ENCODE measurements around the gene SLC1A7.

The SLC1A7 gene

DNA sequence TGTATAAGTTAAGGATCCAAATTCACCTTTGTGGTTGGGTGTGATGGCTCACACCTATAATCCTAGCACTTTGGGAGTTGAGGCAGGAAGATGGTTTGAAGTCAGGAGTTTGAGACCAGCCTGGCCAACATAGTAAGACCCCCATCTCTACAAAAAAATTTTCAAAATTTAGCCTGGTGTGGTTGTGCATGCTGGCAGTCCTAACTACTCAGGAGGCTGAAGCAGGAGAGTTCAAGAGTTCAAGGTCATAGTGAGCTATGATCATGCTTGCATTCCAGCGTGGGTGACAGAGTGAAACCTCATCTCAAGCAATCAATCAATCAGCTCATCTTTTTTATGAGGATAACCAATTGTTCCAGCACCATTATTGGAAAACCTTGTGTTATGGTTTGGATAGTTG is 16.5 kb upstream of the SLC1A7 start:
- DNase-seq = no peak

DNA sequence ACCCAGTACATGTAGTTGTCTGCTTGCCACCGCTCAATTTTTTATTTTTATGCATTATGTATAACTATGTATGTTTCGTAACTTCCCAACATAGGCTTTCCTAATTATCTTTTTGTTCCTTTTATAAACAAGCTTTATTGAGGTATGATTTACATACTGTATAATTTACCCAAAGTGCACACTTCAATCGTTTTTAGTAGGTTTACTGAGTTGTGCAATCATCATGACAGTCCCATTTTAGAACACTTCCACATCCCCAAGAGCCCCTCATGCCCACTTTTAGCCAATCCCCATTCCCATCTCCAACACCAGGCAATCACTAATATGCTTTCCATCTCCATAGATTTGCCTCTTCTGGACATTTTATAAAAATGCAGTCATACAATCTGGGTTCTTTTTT is 14.3 kb upstream of the SLC1A7 start:
- DNase-seq = no peak

DNA sequence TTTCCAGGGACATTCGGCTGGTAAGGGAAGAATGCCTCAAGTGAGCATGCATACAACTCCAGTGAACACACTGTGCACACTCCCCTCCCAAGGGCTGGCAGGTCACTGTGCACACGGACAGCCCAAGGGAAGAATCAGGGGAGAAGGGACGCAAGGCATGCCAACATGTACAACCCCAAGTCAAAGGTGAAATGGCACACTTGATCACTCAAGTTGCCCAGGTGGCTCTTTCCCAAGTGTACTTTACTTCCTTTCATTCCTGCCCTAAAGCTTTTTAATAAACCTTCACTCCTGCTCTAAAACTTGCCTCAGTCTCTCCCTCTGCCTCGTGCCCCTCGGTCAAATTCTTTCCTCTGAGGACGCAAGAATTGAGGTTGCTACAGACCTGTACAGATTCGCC is 13.5 kb upstream of the SLC1A7 start:
- DNase-seq = no peak

DNA sequence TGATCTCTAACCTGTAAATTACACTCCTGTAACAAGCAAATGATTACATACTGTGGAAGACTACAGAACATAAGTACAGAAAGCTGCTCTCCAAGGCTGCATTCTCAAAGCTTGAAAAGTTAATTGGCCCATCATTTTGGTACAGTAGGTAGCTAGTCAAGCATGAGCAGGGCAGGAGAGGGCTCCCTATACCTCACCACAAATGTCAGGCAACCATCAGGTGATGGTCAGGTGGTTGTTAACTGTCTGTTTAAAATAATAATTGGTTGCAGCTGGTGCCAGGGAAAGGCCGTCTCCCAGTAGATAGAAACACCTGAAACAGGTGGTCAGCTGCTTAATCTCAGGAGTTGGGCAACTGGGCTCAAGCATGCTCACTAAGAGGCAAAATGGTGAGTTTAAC is 13.1 kb upstream of the SLC1A7 start:
- no peak for DNase-seq

DNA sequence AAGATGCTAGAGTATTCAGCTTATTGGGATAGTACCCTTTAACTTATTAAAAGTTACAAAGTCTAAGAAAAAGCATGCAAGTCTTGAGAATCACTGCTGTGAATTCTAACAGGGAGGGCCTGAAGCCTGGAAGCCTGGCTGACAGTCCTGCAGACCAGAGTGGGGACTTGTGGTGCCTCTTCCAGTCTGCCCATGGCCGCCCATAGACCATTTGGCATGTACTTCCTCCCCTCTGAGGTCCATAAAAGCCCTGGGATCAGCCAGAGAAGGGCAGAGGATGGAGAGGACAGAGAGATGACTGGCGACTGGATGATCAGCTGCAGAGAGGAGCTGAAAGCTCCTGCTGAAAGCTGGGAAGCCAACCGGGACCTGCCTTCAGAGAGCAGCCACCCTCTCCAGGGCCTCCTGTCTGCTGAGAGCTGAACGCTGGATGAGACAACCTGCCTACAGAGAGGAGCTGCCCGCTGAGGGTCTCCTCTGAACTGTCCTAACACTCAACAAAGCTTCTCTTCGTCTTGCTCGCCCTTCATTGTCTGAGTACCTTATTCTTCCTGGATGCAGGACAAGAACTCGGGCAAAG is 12.5 kb upstream of the SLC1A7 start:
- no peak for DNase-seq

DNA sequence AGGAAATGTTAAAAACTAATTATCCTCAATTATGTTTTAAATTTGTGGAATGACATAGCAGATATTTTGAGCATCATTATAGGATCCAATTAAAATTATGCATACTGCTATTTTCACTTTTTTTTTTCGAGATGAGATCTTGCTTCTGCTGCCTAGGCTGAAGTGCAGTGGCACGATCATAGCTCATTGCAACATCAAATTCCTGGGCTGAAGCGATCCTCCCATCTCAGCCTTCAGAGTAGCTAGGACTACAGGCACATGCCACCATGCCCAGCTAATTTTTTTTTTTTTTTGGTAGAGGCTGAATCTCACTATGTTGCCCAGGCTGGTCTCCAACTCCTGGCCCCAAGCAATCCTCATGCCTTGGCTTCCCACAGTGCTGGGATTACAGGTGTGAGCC is 11.3 kb upstream of the SLC1A7 start:
- no peak for DNase-seq

DNA sequence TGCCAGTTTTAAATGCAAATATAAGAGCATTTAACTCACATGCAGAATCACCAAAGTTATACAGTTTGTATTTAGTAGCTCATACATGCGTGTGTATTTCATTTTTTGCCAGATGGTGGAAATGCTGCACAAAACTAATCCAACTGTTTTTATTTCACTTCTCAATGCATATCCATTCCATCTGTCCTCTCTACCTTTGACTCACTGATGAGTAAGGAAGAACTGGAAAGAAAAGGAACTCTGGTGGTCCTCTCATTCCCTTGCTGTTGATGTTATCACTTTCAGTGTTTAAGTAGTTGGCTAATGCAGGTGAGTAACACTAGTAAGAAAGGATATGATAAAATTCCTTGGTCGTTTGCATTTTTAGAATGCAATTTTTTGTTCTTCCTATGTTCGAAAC is 5.7 kb upstream of the SLC1A7 start:
- no peak for DNase-seq

DNA sequence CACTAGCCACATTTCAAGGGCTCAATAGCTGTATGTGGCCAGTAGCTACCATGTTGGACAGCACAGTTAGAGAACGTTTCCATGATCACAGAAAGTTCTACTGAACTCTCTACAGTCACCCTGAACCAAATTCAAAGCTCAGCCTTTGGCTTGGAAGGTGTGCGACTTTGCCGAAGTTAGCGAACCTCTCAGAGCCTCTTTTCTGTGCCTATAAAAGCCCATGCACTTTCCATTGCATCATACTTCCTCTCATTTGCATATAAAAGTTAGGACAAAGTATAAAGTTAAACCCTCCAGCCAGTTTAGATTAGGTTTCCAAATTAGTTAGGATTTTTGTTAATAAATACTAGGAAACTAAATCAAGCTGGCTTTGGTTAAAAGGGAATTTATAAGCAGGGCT is 4.7 kb upstream of the SLC1A7 start:
- DNase-seq = no peak

DNA sequence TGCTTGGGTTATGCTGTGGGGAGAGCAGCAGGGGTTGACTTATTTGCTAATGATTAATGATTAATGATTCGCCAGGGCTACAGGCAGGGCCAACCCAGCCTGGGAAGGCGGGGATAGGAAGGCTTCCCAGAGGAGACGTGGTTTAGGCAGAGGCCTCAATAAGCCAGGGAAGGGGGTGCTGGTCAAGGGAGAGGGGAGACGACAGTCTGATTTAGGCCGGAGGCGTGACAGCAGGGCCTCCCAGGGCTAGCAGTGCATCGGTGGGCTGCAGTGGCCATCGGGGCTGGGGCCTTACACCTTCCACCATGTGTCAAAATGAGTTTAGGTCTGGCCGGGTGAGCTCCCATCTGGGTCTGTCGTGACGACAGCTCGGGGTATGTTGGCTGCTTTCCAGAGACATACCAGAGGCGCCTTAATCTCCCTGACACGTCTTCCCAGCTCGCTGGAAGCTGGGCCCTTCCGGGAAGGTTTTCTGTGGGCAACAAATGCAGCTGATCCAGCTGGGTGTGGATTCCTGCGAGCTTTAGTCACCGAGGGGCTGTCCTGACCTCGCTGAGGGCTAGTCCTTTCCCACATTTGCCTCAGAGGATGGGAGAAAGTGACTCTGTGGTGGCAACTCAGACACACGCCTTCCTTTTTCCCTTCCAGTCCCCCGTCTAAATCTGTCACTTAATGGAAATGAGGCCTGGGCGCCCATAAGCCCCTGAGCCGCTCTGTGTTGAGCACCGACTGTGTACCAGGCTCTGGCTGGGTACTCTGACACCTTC is 3.7 kb upstream of the SLC1A7 start:
- no peak for DNase-seq

DNA sequence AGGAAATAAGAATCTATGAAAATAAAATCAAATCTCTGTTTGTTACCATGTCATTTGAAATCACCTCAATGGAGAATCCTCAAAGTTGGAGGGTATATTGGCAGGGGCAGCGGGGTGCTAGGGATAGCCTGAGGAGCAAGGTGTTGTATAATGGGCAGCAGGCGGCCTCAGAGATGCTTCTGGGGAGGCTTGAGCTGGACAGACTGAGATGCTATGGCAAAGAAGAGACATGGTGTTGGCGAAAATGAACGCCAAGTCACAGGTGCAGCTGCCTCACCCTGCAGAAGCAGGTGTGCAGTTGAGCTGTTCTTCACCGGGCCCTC is 3.1 kb upstream of the SLC1A7 start:
- DNase-seq = no peak

DNA sequence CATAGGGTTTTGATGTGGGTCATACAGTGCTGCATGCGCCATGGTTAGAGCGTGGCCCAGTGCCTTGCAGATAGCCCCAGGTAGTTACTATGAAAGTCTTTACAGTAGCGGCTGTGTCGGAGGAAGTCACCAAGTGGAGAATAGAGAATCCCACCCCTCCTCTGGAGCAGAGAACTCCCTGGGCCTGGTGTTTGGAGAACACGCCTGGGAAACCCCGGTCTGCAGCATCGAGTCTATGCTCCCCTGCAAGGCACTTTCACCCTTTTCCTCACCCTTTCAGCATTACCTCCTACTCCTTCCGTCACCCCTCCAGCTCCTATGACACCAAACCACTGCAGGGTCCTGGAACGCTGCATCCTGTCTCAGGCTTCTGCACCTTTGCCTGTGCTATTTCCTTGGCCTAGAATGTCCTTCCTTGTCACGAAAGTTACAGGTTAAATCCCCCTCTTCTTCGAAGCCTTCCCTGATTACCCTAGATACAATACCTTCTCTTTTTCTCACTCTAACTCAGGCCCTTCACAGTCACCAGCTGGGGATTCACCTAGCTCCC is 2.7 kb upstream of the SLC1A7 start:
- DNase-seq = no peak

DNA sequence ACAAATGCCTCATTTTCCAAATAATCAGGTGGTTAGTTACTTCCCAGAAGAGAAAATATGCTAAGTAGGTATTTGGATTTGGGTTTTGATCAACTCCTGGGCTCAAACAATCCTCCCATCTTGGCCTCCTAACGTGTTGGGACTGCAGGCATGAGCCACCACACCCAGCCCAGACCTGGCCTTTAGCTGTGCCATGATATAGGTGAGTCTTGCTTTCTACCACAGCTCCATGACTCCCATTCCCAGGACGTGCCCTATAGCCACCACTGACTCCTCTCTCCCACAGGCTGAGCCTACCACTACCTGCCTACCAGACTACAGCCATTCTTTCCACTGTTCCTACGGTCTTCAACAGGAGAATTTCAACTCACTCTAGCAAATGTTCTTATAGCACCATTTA is 1.8 kb upstream of the SLC1A7 start:
- DNase-seq = no peak

DNA sequence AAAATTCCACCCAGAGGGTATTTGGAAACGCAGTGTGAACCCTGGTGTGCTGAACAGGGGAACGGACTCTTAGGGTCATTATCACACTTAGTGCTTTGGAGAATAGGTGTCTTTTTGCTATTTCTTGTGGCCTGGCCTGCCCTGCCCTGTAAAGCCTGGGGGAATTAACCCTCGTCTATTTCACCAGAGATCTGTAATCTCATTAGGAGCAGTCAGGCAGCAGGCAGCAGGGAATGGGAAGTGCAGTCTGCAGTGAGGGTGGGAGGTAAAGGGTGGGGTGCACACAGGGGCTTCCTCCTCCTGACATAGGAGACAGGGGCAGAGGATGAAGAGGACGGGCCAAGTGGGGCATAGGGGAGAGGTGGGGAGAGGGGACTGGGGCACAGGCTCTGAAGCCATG is 1.1 kb upstream of the SLC1A7 start:
- no peak for DNase-seq

DNA sequence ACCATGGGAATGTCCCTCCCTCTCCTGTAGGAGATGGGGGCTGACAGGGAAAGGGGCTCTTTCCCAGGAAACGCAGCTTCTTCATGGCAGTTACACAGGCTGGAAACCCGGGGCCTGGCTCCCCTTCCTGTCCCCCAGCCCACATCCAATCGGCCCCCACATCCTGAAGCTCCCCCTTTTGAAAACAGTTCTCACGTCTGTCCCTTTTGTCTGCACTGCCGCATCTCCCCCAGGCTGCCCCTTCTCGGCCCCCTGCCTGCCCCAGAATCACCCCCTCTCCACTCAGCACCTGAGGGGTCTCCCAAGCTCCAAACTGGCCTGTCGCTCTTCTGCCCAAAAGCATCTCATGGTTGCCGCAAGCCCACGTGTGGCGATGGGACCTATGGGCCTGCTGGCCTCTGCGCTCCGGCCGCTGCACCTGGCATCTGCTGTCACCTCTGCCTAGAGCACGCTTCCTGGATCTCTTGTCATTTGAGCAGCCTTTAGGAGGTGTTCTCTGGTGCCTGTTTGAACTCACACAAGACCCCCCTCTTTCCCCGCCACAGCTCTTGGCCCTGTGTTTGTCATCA is 867 bp downstream of the SLC1A7 start:
- DNase-seq = no peak

DNA sequence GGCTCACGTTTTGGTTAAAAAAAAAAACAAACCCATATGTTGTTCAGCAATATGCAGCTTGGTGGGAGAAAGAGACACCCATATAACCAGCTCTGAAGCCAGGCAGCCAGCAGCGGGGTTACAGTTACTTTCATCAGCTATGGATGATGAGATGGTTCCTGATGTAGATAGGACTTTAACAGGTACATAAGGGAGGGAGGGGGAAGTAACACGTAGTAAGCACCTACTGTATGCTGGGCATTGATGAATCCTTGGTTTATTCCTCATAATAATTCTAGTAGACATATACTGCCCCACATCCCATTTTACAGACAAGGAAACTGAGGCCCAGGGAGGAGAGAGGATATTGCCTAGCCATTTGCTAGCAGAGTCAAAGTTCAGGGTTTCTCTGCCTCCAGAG is 2.0 kb downstream of the SLC1A7 start:
- DNase-seq = no peak

DNA sequence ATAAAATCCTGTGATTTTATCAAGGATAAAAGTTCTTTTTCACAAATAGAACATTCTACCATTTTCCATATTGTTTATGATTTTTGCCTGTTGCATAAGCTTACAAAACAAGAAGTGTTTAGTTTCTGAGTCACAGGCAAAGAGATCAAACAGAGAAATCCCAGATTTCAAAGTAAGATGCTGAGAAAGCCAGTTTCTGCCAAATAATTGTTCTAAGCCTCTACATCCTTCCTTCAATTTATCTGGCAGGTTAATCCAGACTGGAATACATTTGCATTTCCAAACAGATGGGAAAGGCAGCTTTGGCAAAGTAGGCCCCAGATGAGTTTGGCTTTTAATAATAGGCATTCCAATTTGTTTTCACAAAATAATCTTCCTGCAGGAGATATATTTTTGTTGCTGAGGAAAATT is 2.5 kb downstream of the SLC1A7 start:
- DNase-seq = no peak

DNA sequence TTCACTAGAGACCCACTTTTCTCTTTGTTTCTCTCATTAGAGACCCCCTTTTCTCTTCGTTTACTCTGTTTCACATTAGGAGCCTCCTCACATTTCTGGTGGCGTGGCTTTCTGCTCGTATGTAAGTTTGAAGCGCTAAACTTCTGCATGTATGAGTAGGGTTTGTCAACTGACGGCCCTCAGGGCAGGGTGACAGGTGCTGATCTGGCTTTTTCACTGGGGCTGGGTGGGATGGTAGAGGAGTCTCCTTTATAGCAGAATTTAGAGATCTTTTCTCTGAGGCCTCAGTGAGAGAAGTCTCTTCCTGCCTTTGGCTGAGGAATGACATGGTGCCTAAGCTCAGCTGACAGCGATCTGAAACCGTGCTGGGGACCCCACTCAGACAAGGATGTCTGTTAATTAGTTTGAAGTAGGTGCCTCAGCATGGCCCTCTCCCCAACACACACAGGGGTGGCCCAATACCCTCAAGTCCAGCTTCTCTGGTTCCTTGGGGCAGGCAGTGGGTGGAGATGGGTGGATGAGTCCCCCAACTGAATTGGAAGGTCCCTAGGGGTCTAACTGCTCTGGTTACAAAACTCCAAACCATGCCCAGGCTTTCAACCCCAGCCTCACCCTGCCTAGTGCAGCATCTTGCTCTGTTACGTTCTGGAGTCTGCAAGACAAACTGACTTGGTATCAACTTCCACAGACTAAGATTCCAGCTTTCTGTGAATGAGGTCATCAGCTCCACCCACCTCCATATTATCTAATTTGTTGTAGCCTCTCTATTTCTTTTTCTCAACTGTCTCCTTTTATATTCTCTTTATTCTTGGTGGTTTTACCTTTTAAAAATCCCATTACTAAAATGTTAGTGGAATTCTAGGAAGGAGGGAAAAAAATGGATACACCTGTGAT is 3.2 kb downstream of the SLC1A7 start:
- no peak for DNase-seq

DNA sequence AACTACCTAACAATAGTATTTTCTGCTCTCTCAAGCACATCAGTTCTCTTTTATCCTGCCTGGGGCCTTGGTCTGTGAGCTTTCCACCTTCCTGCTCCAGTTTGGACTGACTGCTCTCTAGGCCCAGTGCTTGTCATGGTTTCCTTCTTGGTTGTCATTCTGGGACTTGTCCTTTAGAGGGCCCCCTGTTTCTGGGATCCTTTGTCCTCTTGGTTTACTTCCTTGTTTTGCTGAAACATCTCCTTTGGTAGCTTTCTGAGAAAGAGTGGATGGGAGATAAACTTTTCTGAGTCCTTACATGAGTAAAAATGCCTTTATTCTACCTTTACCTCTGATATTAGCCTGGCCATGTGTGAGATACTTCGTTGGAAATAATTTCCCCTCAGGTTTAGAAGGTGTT is 4.7 kb downstream of the SLC1A7 start:
- no peak for DNase-seq

DNA sequence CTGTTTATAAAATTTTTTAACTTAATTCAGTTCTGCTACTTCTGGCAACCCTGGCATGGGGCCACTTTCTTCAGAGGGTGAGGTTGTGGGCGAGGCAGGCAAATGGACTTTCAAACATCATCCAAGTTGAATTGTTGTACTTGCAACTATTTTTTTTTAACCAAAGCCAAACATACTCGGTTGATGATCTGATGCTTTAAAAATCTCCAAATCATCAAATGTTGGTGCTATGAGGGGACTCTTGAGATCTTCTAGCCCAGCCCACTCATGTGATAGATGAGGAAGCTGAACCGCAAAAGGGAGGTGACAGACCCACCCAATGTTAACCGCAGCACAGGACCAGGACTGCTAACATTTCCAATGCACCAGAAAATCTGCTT is 6.7 kb downstream of the SLC1A7 start:
- DNase-seq = no peak

DNA sequence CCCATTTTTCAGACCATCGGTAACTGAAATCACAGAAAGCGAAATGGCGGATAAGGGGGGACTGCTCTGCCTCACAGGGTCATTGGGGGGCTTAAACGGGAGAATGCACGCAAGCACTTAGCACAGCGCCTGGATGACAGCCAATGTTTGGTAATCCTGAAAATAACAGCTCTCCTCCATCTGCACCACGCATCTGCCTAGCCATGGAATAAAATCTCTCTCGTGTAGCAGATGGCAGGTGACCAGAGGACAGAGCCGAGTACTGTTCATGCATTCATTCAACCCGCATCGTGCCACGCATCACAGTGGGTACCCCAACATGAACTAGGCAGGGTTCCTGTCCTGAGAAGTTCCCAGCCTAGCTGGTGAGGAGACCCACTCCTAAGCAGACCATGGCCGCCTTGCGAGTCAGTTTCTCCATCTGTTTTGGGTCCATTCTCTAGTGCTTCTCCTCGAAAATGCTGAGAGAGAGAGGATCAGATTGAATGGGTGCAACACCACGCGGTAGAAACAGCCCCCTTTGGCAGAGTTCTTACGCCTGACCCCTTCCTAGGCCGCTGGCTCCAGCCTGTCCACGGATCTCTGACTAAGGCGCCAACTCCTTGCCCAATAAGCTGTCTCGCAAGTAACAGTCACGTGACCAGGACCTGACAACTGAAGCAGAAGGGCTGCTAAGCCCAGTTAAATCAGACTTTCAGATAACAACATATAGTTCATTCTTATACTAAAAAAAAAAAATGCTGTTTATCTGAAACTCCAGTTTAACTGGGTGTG is 7.3 kb downstream of the SLC1A7 start:
- DNase-seq = no peak

DNA sequence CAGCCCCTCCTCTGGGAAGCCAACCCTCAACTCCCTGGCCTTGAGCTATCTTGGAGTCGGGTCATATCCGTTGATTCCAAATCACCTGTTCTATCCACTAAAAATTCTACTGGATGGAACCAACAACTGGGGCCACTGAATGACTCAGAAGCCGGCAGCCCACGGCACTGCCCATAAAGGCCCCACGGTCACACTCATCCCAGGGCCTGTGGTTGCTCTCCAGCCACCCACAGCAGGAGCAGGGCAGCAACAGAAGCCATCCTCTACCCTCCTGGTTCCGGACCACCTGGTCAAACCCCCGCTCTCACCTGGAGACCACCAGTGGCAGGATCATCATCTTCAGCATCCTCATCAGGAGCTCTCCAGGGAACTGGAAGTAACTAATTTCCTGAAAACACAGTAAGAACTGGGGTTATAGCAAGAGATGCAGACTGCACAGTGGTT is 8.4 kb downstream of the SLC1A7 start:
- DNase-seq = no peak

DNA sequence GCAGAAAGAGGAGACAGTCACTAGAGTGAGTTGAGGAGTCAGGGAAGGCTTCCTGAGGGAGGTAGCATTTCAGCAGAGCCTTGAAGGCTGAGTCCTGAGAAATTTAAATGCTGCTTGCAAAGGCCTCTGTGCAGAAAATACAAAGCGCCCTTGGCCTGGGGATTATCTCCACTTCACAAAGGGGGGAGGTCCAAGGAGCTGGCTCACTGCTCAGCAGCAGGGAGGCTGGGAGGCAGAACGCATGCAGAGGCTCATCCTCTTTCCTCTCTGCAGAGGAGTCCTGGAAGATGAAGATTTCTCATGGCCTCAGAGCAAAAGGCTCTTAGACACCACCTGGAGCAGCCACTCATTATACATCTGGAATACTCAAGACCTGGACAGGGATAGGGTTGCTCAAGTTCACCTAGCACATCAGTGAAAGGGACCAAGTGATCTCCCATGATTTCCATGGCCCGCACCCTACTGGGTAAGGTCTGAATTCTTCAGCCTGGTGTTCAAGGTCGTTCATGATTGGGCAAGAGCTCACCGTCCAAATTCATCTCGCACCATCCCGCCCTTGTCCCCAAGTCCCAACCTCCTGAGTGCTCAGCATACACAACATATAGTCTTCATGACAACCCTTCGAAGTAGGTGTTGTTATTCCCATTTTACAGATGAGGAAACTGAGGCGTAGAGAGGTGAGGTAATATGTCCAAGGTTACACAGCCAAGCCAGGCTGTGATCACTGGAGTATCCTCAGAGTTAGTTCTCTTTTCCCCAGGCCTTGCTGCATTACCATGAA is 9.0 kb downstream of the SLC1A7 start:
- DNase-seq = no peak

Data from NCI-H2081 treated with DMSO at 0.1 percent for 48 hours (cell line).